GM23248 (cell line): ENCODE results near the gene POU2F1.

Experiments
- EZH2 ChIP-seq: fragments of 200-600 bp; sonication (generic); IDR thresholded peaks from 2 replicates; pipeline ENCODE4 v1.6.1; 2018; ENCODE audit warnings: antibody characterized with exemption, mild to moderate bottlenecking; ENCODE audit not compliant: insufficient read depth, poor library complexity, severe bottlenecking
- EZH2phosphoT487 ChIP-seq: fragments of 200-600 bp; sonication (generic); IDR thresholded peaks from 2 replicates; pipeline ENCODE4 v1.6.1; 2018; ENCODE audit warnings: antibody characterized with exemption, moderate library complexity, mild to moderate bottlenecking, low read depth; ENCODE audit not compliant: insufficient read depth

- TF ChIP-seq EZH2 (no peak), EZH2phosphoT487 (no peak)
Observed at GRCh38 chr1:167263819-167264464, 43.3 kb downstream of the POU2F1 start.
